Lower lobe of right lung (tissue), 2 donors: ENCODE data around the gene CC2D2A. TPM values are rescaled to one million over a fixed set of nuclear protein-coding genes. Genes with fewer than 3 reads are reported as not detected.

Source experiments
- ATAC-seq, 2 donors: fragments of 200-7000 bp; cut with Tn5 transposase; one replicate each; pipeline ENCODE4 v1.9.1; 2020 to 2022; ENCODE audit warnings: mild to moderate bottlenecking in 2 of 2, moderate library complexity in 2 of 2
- DNase-seq: peaks from one replicate; pipeline ENCODE4 v3.0.0-alpha.2; 2020
- H3K27ac ChIP-seq: fragments of 200-600 bp; one replicate; pipeline ENCODE4 v1.8.0; 2022
- H3K27me3 ChIP-seq: fragments of 200-600 bp; one replicate; pipeline ENCODE4 v1.8.0; 2022; ENCODE audit warnings: low read depth
- H3K36me3 ChIP-seq: fragments of 200-600 bp; one replicate; pipeline ENCODE4 v1.8.0; 2022; ENCODE audit warnings: mild to moderate bottlenecking
- H3K4me1 ChIP-seq: fragments of 200-600 bp; one replicate; pipeline ENCODE4 v1.8.0; 2022
- H3K4me3 ChIP-seq: fragments of 200-600 bp; one replicate; pipeline ENCODE4 v1.8.0; 2022; ENCODE audit warnings: mild to moderate bottlenecking
- H3K9me3 ChIP-seq: fragments of 200-600 bp; one replicate; pipeline ENCODE4 v1.8.0; 2022
- intact Hi-C: fragments of 100-400 bp; cut with DNase I; formaldehyde crosslinking; loops from one replicate; pipeline ENCODE4 v1.11.0; 2022
- total RNA-seq: library from RNA; stranded (reverse); fragmentation: NEBNext Ultra II Directional; extraction: Animal tissue kit (Norgen Biotek cat#: 25700); gene quantifications from one replicate; pipeline ENCODE4 v1.2.1, GENCODE V29; 2021
- TF ChIP-seq, protein P1 (sequence below): fragments of 200-600 bp; IDR thresholded peaks from one replicate; pipeline ENCODE4 v1.8.0; 2022; ENCODE audit warnings: antibody characterized with exemption, mild to moderate bottlenecking
- donor health status: DM: no; HTN: yes; CAD: no; lungs with severe emphysema.

Gene CC2D2A
- total RNA-seq, 1 donor from 2014 or later, result 21.2 TPM

DNA sequence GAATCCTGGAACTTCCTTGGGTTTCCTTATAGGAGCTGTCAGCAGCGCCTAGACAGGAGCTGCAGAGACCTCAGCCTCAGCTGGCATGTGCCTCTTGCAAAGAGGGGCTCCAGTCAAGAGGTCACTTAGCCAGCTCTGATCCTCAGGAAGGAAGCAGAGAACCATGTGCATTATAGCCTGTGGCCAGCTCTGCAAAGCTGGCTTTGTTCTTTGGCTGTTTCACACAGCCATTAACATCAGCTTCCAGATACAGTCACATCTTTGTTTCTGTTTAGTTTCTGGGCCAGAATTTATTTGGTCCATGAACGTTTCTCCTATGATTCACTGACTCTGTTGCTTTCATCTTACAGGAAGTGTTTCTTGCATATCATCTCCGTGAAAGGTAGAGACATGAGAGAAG, 92.4 kb downstream of the CC2D2A start:
- TF ChIP-seq, protein P1, sequence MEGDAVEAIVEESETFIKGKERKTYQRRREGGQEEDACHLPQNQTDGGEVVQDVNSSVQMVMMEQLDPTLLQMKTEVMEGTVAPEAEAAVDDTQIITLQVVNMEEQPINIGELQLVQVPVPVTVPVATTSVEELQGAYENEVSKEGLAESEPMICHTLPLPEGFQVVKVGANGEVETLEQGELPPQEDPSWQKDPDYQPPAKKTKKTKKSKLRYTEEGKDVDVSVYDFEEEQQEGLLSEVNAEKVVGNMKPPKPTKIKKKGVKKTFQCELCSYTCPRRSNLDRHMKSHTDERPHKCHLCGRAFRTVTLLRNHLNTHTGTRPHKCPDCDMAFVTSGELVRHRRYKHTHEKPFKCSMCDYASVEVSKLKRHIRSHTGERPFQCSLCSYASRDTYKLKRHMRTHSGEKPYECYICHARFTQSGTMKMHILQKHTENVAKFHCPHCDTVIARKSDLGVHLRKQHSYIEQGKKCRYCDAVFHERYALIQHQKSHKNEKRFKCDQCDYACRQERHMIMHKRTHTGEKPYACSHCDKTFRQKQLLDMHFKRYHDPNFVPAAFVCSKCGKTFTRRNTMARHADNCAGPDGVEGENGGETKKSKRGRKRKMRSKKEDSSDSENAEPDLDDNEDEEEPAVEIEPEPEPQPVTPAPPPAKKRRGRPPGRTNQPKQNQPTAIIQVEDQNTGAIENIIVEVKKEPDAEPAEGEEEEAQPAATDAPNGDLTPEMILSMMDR, result no peak
- H3K4me1 ChIP-seq, result no peaks in the 10 kb centered on the region
- H3K4me3 ChIP-seq, result no peak overlapping the region
- DNase-seq (no peak), ATAC-seq (no peak)
- intact Hi-C loops, result no loop called here
- no peak overlapping the region for H3K27ac ChIP-seq
- no peaks in the 10 kb centered on the region for H3K9me3 ChIP-seq
- H3K27me3 ChIP-seq, result no peaks in the 10 kb centered on the region
- peaks cover 63% of the 10 kb centered on the region for H3K36me3 ChIP-seq

DNA sequence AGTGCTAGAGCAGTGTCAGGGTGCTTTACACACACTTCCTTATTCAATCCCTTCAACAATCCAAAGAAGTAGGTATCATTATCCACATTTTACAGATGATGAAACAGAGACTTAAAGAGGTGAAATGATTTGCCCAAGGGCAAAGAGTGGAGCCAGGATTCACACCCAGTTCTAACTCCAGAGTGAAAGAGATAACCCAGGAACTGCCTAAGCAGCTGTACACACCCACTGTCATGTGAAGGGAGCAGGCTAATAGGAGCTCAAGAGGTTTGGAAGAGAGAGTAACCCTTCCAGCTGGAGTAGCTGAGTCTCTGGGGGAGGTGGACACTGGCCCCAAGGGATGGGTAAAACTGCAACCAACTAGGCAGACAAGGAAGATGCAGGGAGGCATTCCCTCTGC, 92.9 kb downstream of the CC2D2A start:
- no peak for ATAC-seq
- Histone ChIP-seq H3K9me3 (no peaks in the 10 kb centered on the region), H3K4me3 (no peak overlapping the region), H3K36me3 (peaks cover 64% of the 10 kb centered on the region), H3K27ac (no peak overlapping the region), H3K4me1 (no peaks in the 10 kb centered on the region), H3K27me3 (no peaks in the 10 kb centered on the region)
- TF ChIP-seq, protein P1, result no peak
- intact Hi-C loops, result no loop called here
- no peak for DNase-seq

DNA sequence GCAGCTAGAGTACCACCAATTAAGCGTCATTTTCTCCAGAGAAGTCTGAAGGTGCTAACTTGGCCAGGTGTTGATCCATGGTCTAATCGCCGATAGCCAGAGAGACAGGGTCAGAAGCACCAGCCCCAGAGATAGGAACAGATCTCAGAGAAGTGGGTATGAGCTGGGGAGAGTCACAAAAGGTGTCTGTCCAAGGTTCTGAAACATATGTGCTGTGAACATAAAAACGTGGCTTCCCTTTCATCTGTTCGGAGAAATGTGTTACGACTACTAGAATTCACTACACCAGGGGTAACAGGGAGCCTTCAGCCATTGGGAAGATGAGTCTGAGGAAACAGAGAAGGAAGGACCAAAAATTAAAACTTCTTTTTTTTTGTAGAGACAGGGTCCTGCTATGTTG, 94.2 kb downstream of the CC2D2A start:
- no peaks in the 10 kb centered on the region for H3K9me3 ChIP-seq
- no peaks in the 10 kb centered on the region for H3K27me3 ChIP-seq
- no peak overlapping the region for H3K27ac ChIP-seq
- TF ChIP-seq, protein P1, result no peak
- DNase-seq, result no peak
- intact Hi-C loops, result no loop called here
- no peak for ATAC-seq
- H3K4me3 ChIP-seq, result no peak overlapping the region
- no peaks in the 10 kb centered on the region for H3K4me1 ChIP-seq
- H3K36me3 ChIP-seq, result peaks cover 73% of the 10 kb centered on the region

DNA sequence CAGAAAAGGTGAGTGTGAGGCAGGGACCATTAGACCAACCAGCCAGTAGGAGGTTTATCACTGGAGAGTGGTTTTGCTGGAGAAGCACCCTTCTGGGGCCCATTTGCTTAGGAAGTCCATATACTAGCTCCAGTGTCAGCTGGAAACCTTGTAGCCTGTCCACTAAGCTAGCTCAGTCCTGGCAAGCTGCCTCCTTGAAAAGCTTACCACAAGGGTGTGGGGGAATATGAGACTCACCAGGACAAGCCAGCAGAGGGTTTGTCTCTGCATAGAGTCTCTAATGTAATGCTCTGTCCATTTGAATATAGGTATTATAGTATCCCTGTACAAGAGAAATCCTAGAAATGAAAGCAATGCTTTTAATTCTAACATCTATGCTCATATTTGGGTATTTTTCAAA, 99.1 kb downstream of the CC2D2A start:
- Histone ChIP-seq H3K4me1 (no peaks in the 10 kb centered on the region), H3K9me3 (no peaks in the 10 kb centered on the region), H3K4me3 (no peak overlapping the region), H3K27me3 (no peaks in the 10 kb centered on the region), H3K27ac (no peak overlapping the region), H3K36me3 (peaks cover 68% of the 10 kb centered on the region)
- no peak for ATAC-seq
- intact Hi-C loops, result no loop called here
- no peak for DNase-seq
- TF ChIP-seq, protein P1, result no peak

DNA sequence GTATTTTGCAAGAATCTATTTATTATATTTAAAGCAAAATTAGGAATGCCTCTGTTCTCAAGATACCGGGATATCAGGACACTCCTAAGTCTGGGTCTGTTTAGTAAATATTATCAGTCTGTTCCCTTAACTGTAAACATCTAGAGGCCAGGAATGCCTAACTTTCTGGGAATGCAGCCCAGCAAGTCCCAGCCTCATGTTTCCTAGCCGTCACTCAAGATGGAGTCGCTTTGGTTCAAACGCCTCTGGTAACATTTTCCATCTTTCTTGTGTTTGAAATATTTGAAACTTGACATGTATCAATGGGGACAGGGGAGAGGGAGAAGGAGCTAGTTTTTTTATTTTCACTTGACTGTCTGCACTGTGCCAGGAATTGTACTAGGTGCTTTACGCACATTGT, 100.1 kb downstream of the CC2D2A start:
- H3K27me3 ChIP-seq, result no peaks in the 10 kb centered on the region
- intact Hi-C loops, result no loop called here
- DNase-seq (no peak), ATAC-seq (no peak)
- no peaks in the 10 kb centered on the region for H3K4me1 ChIP-seq
- no peak overlapping the region for H3K27ac ChIP-seq
- H3K36me3 ChIP-seq, result peaks cover 60% of the 10 kb centered on the region
- TF ChIP-seq, protein P1, result no peak
- no peaks in the 10 kb centered on the region for H3K9me3 ChIP-seq
- no peak overlapping the region for H3K4me3 ChIP-seq

DNA sequence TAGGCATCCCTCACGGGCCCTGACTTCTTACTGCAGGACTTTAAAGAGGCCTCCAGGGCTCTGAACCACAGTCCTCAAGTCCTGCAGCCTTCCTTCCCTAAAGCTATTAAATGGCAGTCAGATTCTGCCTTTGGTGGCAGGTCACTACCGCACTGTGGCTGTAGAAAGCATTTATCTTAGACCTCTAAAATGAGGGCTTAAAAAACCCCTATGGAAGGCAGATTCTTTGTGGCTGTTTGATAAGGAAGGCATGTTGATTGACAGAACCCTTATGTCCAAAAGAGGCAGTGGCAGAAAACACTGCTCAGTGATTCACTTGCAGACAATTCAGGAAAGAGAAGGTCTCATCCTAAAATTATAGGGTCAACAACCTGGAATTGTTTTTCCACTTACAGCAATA, 106.3 kb downstream of the CC2D2A start:
- H3K4me1 ChIP-seq, result no peaks in the 10 kb centered on the region
- no peak for DNase-seq
- TF ChIP-seq, protein P1, result no peak
- ATAC-seq, result no peak
- no peak overlapping the region for H3K27ac ChIP-seq
- no peaks in the 10 kb centered on the region for H3K27me3 ChIP-seq
- H3K9me3 ChIP-seq, result no peaks in the 10 kb centered on the region
- no peak overlapping the region for H3K4me3 ChIP-seq
- intact Hi-C loops, result no loop called here
- peaks cover 13% of the 10 kb centered on the region for H3K36me3 ChIP-seq
